ENCODE measurements around the gene VAMP1. TPM values are rescaled to one million over a fixed set of nuclear protein-coding genes. Genes with fewer than 3 reads are reported as not detected.

Gene VAMP1
- total and polyA plus RNA-seq, 2 of the 13 experiments (the other 11 are each of a cell fraction or from before 2014, with no cell fraction given) = 2.5 to 7.4 TPM

DNA sequence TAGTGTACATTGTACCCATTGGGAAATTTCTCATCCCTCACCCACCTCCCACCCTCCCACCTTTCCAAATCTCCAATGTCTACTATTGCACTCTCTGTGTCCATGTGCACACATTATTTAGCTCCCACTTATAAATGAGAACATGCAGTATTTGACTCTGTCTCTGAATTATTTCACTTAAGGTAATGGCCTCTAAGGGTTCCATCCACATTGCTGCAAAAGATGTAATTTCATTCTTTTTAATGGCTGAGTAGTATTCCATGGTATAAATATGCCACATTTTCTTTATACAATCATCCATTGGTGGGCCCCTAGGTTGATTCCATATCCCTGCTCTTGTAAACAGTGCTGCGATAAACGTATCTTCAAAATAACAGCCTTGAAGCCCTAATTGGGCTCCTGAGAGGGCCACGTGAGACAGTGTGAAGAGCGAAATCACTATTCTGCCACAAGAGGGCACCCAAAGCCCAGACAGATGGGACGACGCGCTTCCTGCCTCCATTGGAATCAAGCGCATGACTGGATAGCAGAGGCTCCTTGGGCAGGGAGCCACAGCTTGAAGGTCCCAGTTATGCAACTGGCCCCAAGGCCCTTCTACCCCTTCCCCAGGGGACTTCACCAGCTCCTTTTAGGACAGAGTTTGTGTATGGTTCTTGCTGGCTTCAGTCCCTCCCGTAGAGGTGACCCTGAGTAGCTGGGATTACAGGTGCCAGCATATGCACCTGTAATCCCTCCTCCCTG is 47.0 kb downstream of the VAMP1 start (continued):
- TF ChIP-seq, protein P1, sequence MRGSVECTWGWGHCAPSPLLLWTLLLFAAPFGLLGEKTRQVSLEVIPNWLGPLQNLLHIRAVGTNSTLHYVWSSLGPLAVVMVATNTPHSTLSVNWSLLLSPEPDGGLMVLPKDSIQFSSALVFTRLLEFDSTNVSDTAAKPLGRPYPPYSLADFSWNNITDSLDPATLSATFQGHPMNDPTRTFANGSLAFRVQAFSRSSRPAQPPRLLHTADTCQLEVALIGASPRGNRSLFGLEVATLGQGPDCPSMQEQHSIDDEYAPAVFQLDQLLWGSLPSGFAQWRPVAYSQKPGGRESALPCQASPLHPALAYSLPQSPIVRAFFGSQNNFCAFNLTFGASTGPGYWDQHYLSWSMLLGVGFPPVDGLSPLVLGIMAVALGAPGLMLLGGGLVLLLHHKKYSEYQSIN (CRISPR knock-in tag; IDR thresholded peaks at IDR 0.05; ENCODE audit: borderline replicate concordance) = no peak
- TF ChIP-seq MYC (CRISPR knock-in tag; IDR thresholded peaks at IDR 0.05; ENCODE audit: borderline replicate concordance) (peak; percentile 79; the same call in 1 of the 2 replicates), ZNF263 (CRISPR knock-in tag; IDR thresholded peaks at IDR 0.05) (no peak), ZNF557 (CRISPR knock-in tag; IDR thresholded peaks at IDR 0.05) (no peak), ATF1 (CRISPR knock-in tag; IDR thresholded peaks at IDR 0.05) (no peak), DNMT1 (CRISPR knock-in tag; IDR thresholded peaks at IDR 0.05) (no peak), ZMAT3 (CRISPR knock-in tag; conservative IDR thresholded peaks at IDR 0.05) (peak; percentile 42; the same call in 1 of the 2 replicates), ZNF703 (CRISPR knock-in tag; IDR thresholded peaks at IDR 0.05; ENCODE audit: borderline replicate concordance) (no peak), WIZ (CRISPR knock-in tag; IDR thresholded peaks at IDR 0.05) (no peak), SIX4 (CRISPR knock-in tag; IDR thresholded peaks at IDR 0.05) (no peak), SPEN (CRISPR knock-in tag; IDR thresholded peaks at IDR 0.05; ENCODE audit: low read depth) (no peak), ZNF180 (CRISPR knock-in tag; IDR thresholded peaks at IDR 0.05; ENCODE audit: borderline replicate concordance, low read depth) (no peak), DMAP1 (CRISPR knock-in tag; IDR thresholded peaks at IDR 0.05) (no peak), ZNF788 (CRISPR knock-in tag; IDR thresholded peaks at IDR 0.05; ENCODE audit: borderline replicate concordance) (no peak), MZF1 (CRISPR knock-in tag; IDR thresholded peaks at IDR 0.05; ENCODE audit: borderline replicate concordance) (no peak), FOXC1 (CRISPR knock-in tag; IDR thresholded peaks at IDR 0.05; ENCODE audit: borderline replicate concordance) (no peak), HMG20A (CRISPR knock-in tag; IDR thresholded peaks at IDR 0.05; ENCODE audit: borderline replicate concordance) (no peak), ZNF331 (CRISPR knock-in tag; IDR thresholded peaks at IDR 0.05) (peak; percentile 72; the same call in 1 of the 2 replicates), NR2F2 (IDR thresholded peaks at IDR 0.05; ENCODE audit: borderline replicate concordance, low read depth) (no peak), ZNF577 (CRISPR knock-in tag; IDR thresholded peaks at IDR 0.05; ENCODE audit: borderline replicate concordance, low read depth) (no peak), TCF7L2 (IDR thresholded peaks at IDR 0.05; ENCODE audit: low read depth, low read length) (no peak), ZNF354B (CRISPR knock-in tag; IDR thresholded peaks at IDR 0.05) (no peak), KDM6A (CRISPR knock-in tag; IDR thresholded peaks at IDR 0.05; ENCODE audit: low read depth) (no peak), ZNF619 (CRISPR knock-in tag; IDR thresholded peaks at IDR 0.05) (no peak)
- TF ChIP-seq, protein P2, sequence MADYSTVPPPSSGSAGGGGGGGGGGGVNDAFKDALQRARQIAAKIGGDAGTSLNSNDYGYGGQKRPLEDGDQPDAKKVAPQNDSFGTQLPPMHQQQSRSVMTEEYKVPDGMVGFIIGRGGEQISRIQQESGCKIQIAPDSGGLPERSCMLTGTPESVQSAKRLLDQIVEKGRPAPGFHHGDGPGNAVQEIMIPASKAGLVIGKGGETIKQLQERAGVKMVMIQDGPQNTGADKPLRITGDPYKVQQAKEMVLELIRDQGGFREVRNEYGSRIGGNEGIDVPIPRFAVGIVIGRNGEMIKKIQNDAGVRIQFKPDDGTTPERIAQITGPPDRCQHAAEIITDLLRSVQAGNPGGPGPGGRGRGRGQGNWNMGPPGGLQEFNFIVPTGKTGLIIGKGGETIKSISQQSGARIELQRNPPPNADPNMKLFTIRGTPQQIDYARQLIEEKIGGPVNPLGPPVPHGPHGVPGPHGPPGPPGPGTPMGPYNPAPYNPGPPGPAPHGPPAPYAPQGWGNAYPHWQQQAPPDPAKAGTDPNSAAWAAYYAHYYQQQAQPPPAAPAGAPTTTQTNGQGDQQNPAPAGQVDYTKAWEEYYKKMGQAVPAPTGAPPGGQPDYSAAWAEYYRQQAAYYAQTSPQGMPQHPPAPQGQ (CRISPR knock-in tag; IDR thresholded peaks at IDR 0.05; ENCODE audit: borderline replicate concordance) = no peak
- TF ChIP-seq, protein P3, sequence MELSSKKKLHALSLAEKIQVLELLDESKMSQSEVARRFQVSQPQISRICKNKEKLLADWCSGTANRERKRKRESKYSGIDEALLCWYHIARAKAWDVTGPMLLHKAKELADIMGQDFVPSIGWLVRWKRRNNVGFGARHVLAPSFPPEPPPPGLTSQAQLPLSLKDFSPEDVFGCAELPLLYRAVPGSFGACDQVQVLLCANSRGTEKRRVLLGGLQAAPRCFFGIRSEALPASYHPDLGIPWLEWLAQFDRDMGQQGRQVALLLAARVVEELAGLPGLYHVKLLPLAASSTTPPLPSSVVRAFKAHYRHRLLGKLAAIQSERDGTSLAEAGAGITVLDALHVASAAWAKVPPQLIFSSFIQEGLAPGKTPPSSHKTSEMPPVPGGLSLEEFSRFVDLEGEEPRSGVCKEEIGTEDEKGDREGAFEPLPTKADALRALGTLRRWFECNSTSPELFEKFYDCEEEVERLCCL (CRISPR knock-in tag; IDR thresholded peaks at IDR 0.05; ENCODE audit: borderline replicate concordance) = no peak
- TF ChIP-seq, protein P4, sequence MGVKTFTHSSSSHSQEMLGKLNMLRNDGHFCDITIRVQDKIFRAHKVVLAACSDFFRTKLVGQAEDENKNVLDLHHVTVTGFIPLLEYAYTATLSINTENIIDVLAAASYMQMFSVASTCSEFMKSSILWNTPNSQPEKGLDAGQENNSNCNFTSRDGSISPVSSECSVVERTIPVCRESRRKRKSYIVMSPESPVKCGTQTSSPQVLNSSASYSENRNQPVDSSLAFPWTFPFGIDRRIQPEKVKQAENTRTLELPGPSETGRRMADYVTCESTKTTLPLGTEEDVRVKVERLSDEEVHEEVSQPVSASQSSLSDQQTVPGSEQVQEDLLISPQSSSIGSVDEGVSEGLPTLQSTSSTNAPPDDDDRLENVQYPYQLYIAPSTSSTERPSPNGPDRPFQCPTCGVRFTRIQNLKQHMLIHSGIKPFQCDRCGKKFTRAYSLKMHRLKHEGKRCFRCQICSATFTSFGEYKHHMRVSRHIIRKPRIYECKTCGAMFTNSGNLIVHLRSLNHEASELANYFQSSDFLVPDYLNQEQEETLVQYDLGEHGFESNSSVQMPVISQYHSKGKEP (CRISPR knock-in tag; IDR thresholded peaks at IDR 0.05) = no peak
